Endothelial cell of hepatic sinusoid (primary cell): ENCODE data around the gene XIRP2.
"Not testable (repeated sequence)": the region's sequence is repeated elsewhere in the genome, so short reads cannot be mapped to it uniquely, and the experiment has no call there.

Source experiments
- in situ Hi-C: cut with HindIII; loops from 2 replicates; pipeline ENCODE4 v1.10.0; 2017; ENCODE audit warnings: low sequenced_read_pairs

XIRP2 gene

DNA sequence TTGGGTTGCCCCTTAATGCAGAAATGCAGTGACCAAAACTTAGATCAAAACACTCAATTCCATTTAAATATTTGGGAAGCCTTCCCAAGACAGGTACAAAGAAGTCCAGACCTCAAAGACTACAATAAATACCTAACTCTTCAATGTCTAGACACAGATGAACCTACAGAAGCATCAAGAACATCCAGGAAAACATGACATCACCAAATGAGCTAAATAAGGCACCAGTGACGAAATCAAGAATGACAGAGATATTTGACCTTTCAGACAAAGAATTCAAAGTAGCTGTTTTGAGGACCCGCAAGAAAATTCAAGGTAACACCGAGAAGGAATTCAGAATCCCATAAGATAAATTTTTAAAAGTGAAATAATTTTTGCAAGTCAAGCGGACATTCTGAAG is 140.2 kb downstream of the XIRP2 start:
- in situ Hi-C loops = no loop called here

DNA sequence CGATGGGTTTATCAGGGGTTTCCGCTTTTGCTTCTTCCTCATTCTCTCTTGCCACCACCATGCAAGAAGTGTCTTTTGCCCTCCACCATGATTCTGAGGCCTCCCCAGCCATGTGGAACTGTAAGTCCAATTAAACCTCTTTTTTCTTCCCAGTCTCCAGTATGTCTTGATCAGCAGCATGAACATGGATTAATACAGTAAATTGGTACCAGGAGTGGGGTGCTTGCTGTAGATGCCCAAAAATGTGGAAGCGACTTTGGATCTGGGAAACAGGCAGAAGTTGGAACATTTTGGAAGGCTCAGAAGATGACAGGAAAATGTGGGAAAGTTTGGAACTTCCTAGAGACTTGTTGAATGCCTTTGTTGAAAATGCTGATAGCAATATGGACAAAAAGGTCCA is 146.7 kb downstream of the XIRP2 start:
- in situ Hi-C loops = loop anchor here (5.0 kb wide), 1 partner anchor 42 kb away; no protein-coding TSS in a partner anchor

GRCh38 chr2:167048829-167049228 is 160.5 kb downstream of the XIRP2 start:
- in situ Hi-C loops = no loop called here

GRCh38 chr2:167049659-167050058 is 161.4 kb downstream of the XIRP2 start:
- in situ Hi-C loops = no loop called here

DNA sequence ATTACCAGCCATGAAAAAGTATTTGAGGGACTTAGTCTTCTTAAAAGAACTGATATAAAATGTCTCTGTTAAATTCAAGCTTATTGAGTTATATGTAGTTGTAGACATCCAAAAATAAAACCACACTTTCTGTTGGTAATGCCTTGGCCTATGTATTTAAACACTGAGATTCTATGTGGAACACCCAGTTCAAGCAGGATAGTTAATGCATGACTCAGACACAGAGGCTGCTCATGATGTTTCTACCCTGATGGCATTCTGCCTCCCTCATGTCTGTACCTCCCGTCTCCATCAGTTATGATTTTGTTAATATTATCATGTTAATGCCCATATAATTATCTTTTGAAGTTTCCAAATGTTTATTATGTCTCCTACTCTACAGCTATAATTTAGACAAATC is 164.5 kb downstream of the XIRP2 start:
- in situ Hi-C loops = no loop called here

DNA sequence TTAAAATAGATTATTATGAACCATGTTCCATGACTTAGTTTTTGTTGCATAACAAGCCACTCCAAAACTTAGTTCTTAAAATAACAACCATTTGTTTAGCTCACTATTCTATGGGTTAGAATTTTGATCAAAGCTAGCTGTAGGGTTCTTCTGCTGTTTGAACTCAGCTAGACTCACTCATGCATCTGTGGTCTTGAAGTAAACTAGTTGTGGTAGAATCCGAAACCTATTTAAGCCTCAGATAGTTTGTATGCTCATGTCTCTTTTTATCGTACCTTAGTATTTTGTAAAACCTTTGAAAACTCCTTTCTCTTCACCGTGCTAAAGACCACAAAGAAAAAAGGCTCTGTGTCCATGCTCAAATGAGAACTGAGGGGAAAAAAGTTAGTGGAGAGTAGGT is 166.6 kb downstream of the XIRP2 start:
- in situ Hi-C loops = no loop called here

GRCh38 chr2:167057446-167057845 is 169.2 kb downstream of the XIRP2 start:
- in situ Hi-C loops = no loop called here

DNA sequence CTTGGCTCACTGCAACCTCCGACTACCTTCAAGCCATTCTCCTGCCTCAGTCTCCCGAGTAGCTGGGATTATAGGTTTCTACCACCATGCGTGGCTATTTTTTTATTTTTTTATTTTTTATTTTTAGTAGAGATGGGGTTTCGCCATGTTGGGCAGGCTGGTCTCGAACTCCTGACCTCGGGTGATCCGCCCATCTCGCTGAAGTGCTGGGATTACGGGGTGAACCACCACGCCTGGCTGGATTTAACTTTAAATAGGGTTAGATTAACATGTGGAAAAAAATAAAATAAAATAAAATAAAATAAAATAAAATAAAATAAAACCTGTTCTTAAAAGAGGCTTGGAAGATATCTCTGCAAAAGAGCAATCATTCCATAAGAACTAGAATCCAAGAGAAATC is 170.9 kb downstream of the XIRP2 start:
- in situ Hi-C loops = no loop called here

GRCh38 chr2:167069855-167070254 is 181.6 kb downstream of the XIRP2 start:
- in situ Hi-C loops = no loop called here

DNA sequence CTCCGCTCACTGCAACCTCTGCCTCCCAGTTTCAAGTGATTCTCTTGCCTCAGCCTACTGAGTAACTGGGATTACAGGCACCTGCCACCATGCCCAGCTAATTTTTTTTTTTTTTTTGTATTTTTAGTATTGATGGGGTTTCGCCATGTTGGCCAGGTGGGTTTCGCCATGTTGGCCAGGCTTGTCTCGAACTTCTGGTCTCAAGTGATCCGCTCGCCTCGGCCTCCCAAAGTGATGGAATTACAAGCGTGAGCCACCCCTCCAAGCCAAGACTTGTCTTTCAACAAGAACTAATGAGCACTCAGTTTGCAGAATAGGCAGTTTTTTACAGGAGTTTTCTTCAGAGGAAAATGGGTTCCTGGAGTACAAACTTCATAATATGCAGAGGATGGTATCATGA is 187.4 kb downstream of the XIRP2 start:
- in situ Hi-C loops = loop anchor here (5.0 kb wide), 1 partner anchor 38 kb away; no protein-coding TSS in a partner anchor

GRCh38 chr2:167098931-167099330 is 210.7 kb downstream of the XIRP2 start:
- in situ Hi-C loops = not testable (repeated sequence)

GRCh38 chr2:167100506-167100905 is 212.2 kb downstream of the XIRP2 start:
- in situ Hi-C loops = no loop called here

DNA sequence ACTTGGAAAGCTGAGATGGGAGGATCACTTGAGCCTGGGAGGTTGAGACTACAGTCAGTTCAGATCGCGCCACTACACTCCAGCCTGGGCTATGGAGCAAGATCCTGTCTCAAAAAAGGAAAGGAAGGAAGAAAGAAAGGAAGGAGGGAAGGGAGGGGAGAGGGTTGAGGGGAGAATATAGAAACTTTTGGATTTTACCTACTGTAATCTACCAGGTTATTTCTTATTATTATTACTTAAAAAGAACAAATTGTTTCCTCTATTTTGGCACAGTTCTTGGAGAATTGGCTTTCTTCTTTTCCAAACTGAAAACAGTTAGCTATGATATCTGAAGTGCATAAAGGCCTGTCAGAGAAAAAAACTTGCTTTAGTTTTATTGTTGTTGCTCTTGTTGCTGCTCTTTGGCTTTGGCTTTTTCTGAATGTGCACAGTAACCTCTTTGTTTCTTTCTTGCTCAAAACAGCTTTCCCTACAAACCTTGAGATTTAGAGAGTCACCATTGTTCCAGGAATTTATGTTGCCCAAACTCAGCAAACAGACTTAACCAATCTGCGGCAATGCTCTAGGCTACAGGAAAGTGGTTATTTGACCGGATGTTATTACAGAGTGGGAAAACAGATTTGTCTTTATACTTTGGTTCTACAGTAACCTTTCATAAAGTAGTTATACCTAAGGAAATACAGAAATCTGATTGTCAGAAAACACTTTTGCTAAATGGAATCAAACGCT is 214.9 kb downstream of the XIRP2 start:
- in situ Hi-C loops = no loop called here

- in situ Hi-C loops = no loop called here
These were observed 215.5 kb downstream of the XIRP2 start for GRCh38 chr2:167103757-167104133.

- in situ Hi-C loops = no loop called here
These were observed 216.4 kb downstream of the XIRP2 start for GRCh38 chr2:167104691-167105090.

DNA sequence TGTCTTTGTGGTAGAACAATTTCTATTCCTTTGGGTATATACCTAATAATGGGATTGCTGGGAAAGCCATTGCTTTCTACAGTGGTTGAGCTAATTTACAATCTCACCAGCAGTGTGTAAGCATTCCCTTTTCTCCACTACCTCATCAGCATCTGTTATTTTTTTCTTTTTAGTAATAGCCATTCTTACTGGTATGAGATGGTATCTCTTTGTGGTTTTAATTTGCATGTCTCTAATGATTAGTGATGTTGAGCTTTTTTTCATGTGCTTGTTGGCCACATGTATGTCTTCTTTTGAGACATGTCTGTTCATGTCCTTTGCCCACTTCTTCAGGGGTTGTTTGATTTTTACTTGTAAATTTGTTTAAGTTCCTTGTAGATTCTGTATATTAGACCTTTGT is 221.4 kb downstream of the XIRP2 start:
- in situ Hi-C loops = not testable (repeated sequence)

- in situ Hi-C loops = no loop called here
These were observed 222.1 kb downstream of the XIRP2 start for GRCh38 chr2:167110345-167110744.

- in situ Hi-C loops = no loop called here
These were observed 225.7 kb downstream of the XIRP2 start for GRCh38 chr2:167114018-167114417.

DNA sequence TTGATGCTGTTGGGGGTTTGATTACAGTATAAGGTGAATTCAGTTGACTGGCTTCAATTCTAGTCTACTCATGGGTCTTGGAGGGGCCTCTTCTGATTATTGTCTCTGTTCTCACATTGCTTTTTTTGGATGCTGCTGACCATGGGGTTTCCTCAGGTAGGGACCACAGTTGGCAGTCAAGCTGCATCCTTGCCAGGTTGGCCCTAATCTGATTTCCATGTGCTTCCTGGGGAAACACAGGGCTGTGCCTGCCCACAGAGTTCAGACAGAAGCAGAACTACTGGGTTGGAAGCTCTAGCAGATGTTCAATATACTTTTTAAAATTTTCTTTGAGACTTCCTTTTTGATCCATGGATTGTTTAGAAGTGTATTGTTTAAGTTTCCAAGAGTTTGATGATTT is 227.3 kb downstream of the XIRP2 start:
- in situ Hi-C loops = no loop called here

- in situ Hi-C loops = no loop called here
These were observed 234.1 kb downstream of the XIRP2 start for GRCh38 chr2:167122389-167122788.

DNA sequence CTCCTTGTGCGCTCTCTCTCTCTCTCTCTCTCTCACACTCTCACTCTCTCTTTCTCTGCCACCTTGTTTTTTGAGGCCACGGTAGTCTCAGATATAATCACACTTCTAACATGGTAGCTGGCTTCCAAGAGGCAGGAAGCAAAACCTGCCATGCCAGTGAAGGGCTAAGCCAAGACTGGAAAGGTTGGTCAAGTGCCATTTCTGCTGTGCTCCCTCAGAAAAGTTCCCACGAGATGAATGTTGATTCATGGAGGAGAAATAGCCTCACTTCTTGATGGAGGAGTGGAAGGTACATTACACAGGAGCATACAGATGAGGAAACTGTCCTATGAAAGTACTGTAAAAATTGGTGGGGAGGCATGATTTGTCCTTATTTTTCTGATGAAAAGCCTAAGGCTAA is 237.9 kb downstream of the XIRP2 start:
- in situ Hi-C loops = no loop called here

DNA sequence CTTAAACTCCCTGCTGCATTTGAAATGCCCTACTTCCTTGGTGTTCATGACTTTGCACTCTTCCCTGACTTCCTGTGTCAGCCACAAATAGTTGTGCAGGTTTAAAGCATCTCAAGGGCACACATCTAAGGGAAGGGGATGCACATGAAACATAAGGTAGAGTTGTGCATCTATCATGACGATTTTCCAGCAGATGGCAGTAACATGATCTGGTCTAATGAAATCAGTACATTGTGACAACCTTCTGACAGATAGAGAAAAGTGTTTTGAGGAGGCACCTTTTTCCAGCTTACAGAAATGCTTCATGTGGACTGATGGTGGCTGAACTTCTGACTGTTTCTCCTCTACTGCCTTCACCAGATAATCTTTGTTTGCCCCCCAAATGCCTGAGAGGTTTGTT is 238.9 kb downstream of the XIRP2 start:
- in situ Hi-C loops = no loop called here

- in situ Hi-C loops = no loop called here
These were observed 239.8 kb downstream of the XIRP2 start for GRCh38 chr2:167128130-167128529.
